ENCODE results near the gene IFT80. TPM values are rescaled to one million over a fixed set of nuclear protein-coding genes. Genes with fewer than 3 reads are reported as not detected.
"Not testable (repeated sequence)": the region's sequence is repeated elsewhere in the genome, so short reads cannot be mapped to it uniquely, and the experiment has no call there.

Gene IFT80
- total and polyA plus RNA-seq, 9 of the 15 experiments (the other 6 are each of a cell fraction or from before 2014, with no cell fraction given): 6.7 to 21.1 (median 16.4) TPM

DNA sequence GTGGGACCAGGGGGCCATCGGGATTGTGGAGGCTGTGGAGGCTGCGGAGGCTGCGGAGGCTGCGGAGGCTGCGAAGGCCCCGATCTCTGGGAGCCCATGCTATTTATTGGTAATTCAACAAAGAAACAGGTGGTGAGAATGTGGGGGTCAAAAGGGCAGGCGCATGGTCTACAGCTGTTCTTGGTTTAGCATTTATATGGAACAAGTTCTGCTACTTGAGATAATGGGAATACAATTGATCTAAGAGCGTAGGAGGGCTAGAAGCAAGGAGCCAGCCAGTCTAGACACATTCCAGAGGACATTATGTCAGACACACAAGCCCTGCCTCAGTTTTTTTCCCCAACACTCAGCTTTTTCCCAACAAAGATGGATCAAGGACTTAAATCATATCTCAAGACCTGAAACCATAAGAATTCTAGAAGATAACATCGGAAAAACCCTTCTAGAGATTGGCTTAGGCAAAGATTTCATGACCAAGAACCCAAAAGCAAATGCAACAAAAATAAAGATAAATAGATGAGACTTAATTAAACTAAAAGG, 153.7 kb downstream of the IFT80 start:
- Histone ChIP-seq H3K79me2 (ENCODE audit: control insufficient read depth, insufficient read depth, low read length) (no peaks in the 10 kb centered on the region), H2AFZ (ENCODE audit: low read depth, low read length) (no peak overlapping the region), H3K27me3 (ENCODE audit: control insufficient read depth in 2 of 2, insufficient read depth in 2 of 2, low read length in 2 of 2) (peaks cover 0 to 4% of the 10 kb centered on the region in 2 experiments; a peak in 3 of 5 replicates), H3K9ac (ENCODE audit: insufficient read depth in 1 of 2, low read depth in 2 of 2, low read length in 2 of 2) (no peak overlapping the region), H3K9me3 (replicated peaks; ENCODE audit: control insufficient read depth, insufficient read depth, low read depth, low read length) (no peaks in the 10 kb centered on the region), H3K27ac (ENCODE audit: extremely low read depth, low read depth, low read length) (no peak overlapping the region), H3K4me3 (no peak overlapping the region), H3K36me3 (ENCODE audit: control insufficient read depth, insufficient read depth, low read length) (no peaks in the 10 kb centered on the region), H4K20me1 (replicated peaks; ENCODE audit: control insufficient read depth, insufficient read depth, low read length) (no peaks in the 10 kb centered on the region), H3K4me2 (ENCODE audit: insufficient read depth, low read length) (no peak overlapping the region), H3K9me1 (ENCODE audit: control insufficient read depth, insufficient read depth, low read length) (no peaks in the 10 kb centered on the region), H3K4me1 (replicated peaks in 1 of 2; ENCODE audit: control insufficient read depth in 2 of 2, insufficient read depth in 2 of 2, low read length in 2 of 2) (no peaks in the 10 kb centered on the region; a peak in 1 of 5 replicates)
- WGBS (ENCODE audit: insufficient coverage, low coverage, missing lambda C conversion rate): 43% methylated on average over 8 of the region's 9 CpGs
- no TSS peak for BruUV-seq (replicated peaks)
- ChIA-PET POLR2A (interaction anchor here (0.9 kb wide), 1 partner anchor 194 kb away, joined by 3 read pairs; no protein-coding TSS in a partner anchor), CTCF (ENCODE audit: low intra/inter-chr PET ratio) (no interaction called here)
- no peak for DNase-seq (ENCODE audit: extremely low read depth in 1 of 4, low spot score in 3 of 4)
- no peak for TF ChIP-seq FOSL1 (tag; conservative IDR thresholded peaks at IDR 0.05)
- intact Hi-C loops (cut with micrococcal nuclease): no loop called here
- no peak for ATAC-seq
- in situ Hi-C loops (cut with MboI): no loop called here
- no peak for FAIRE-seq

DNA sequence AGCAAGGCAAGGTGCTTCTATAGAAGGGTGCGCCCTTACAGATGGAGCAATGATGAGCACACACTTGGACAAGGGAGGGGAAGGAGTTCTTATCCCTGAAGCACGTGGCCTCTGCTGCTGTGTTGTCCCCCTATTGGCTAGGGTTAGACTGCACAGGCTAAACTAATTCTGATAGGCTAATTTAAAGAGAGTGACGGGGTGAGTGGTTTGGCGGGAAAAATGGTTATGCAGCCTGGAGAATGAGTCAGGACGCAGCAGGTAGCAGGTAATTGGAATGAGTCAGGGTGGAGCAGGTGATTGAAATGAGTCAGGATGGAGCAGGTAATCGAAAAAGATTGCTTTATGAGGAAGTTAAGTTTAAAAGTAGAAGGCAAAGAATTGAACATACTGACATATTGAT, 158.3 kb downstream of the IFT80 start:
- H4K20me1 ChIP-seq (replicated peaks; ENCODE audit: control insufficient read depth, insufficient read depth, low read length); in situ Hi-C loops (cut with MboI); H3K4me2 ChIP-seq (ENCODE audit: insufficient read depth, low read length); H3K4me3 ChIP-seq; H3K36me3 ChIP-seq (ENCODE audit: control insufficient read depth, insufficient read depth, low read length); H3K9me3 ChIP-seq (replicated peaks; ENCODE audit: control insufficient read depth, insufficient read depth, low read depth, low read length); H3K79me2 ChIP-seq (ENCODE audit: control insufficient read depth, insufficient read depth, low read length); BruUV-seq (replicated peaks); H2AFZ ChIP-seq (ENCODE audit: low read depth, low read length); H3K27me3 ChIP-seq (ENCODE audit: control insufficient read depth in 2 of 2, insufficient read depth in 2 of 2, low read length in 2 of 2); H3K9me1 ChIP-seq (ENCODE audit: control insufficient read depth, insufficient read depth, low read length); CTCF ChIA-PET (ENCODE audit: low intra/inter-chr PET ratio); FAIRE-seq; intact Hi-C loops (cut with micrococcal nuclease); H3K27ac ChIP-seq (ENCODE audit: extremely low read depth, low read depth, low read length); ATAC-seq; H3K4me1 ChIP-seq (replicated peaks in 1 of 2; ENCODE audit: control insufficient read depth in 2 of 2, insufficient read depth in 2 of 2, low read length in 2 of 2); H3K9ac ChIP-seq (ENCODE audit: insufficient read depth in 1 of 2, low read depth in 2 of 2, low read length in 2 of 2): not testable (repeated sequence)
- WGBS (ENCODE audit: insufficient coverage, low coverage, missing lambda C conversion rate): 0% methylated on average over 6 of the region's 6 CpGs
- DNase-seq (ENCODE audit: extremely low read depth in 1 of 4, low spot score in 3 of 4): peak in 1 of 4 experiments; percentile 11
- POLR2A ChIA-PET: interaction anchor here (1.4 kb wide), 1 partner anchor 12 kb away, joined by 4 read pairs; no protein-coding TSS in a partner anchor
- TF ChIP-seq, protein P1, sequence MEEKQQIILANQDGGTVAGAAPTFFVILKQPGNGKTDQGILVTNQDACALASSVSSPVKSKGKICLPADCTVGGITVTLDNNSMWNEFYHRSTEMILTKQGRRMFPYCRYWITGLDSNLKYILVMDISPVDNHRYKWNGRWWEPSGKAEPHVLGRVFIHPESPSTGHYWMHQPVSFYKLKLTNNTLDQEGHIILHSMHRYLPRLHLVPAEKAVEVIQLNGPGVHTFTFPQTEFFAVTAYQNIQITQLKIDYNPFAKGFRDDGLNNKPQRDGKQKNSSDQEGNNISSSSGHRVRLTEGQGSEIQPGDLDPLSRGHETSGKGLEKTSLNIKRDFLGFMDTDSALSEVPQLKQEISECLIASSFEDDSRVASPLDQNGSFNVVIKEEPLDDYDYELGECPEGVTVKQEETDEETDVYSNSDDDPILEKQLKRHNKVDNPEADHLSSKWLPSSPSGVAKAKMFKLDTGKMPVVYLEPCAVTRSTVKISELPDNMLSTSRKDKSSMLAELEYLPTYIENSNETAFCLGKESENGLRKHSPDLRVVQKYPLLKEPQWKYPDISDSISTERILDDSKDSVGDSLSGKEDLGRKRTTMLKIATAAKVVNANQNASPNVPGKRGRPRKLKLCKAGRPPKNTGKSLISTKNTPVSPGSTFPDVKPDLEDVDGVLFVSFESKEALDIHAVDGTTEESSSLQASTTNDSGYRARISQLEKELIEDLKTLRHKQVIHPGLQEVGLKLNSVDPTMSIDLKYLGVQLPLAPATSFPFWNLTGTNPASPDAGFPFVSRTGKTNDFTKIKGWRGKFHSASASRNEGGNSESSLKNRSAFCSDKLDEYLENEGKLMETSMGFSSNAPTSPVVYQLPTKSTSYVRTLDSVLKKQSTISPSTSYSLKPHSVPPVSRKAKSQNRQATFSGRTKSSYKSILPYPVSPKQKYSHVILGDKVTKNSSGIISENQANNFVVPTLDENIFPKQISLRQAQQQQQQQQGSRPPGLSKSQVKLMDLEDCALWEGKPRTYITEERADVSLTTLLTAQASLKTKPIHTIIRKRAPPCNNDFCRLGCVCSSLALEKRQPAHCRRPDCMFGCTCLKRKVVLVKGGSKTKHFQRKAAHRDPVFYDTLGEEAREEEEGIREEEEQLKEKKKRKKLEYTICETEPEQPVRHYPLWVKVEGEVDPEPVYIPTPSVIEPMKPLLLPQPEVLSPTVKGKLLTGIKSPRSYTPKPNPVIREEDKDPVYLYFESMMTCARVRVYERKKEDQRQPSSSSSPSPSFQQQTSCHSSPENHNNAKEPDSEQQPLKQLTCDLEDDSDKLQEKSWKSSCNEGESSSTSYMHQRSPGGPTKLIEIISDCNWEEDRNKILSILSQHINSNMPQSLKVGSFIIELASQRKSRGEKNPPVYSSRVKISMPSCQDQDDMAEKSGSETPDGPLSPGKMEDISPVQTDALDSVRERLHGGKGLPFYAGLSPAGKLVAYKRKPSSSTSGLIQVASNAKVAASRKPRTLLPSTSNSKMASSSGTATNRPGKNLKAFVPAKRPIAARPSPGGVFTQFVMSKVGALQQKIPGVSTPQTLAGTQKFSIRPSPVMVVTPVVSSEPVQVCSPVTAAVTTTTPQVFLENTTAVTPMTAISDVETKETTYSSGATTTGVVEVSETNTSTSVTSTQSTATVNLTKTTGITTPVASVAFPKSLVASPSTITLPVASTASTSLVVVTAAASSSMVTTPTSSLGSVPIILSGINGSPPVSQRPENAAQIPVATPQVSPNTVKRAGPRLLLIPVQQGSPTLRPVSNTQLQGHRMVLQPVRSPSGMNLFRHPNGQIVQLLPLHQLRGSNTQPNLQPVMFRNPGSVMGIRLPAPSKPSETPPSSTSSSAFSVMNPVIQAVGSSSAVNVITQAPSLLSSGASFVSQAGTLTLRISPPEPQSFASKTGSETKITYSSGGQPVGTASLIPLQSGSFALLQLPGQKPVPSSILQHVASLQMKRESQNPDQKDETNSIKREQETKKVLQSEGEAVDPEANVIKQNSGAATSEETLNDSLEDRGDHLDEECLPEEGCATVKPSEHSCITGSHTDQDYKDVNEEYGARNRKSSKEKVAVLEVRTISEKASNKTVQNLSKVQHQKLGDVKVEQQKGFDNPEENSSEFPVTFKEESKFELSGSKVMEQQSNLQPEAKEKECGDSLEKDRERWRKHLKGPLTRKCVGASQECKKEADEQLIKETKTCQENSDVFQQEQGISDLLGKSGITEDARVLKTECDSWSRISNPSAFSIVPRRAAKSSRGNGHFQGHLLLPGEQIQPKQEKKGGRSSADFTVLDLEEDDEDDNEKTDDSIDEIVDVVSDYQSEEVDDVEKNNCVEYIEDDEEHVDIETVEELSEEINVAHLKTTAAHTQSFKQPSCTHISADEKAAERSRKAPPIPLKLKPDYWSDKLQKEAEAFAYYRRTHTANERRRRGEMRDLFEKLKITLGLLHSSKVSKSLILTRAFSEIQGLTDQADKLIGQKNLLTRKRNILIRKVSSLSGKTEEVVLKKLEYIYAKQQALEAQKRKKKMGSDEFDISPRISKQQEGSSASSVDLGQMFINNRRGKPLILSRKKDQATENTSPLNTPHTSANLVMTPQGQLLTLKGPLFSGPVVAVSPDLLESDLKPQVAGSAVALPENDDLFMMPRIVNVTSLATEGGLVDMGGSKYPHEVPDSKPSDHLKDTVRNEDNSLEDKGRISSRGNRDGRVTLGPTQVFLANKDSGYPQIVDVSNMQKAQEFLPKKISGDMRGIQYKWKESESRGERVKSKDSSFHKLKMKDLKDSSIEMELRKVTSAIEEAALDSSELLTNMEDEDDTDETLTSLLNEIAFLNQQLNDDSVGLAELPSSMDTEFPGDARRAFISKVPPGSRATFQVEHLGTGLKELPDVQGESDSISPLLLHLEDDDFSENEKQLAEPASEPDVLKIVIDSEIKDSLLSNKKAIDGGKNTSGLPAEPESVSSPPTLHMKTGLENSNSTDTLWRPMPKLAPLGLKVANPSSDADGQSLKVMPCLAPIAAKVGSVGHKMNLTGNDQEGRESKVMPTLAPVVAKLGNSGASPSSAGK (IDR thresholded peaks at IDR 0.05): peak; percentile 71
- TF ChIP-seq L3MBTL2 (IDR thresholded peaks at IDR 0.05): peak; percentile 69
- peak in 1 of 2 experiments; percentile 45; a peak in 1 of 4 replicates for TF ChIP-seq TRIM24 (IDR thresholded peaks at IDR 0.05)

Data from K562 (cell line).